DOHH2 (cell line): ENCODE results near the gene NETO2.

Experiments
- H3F3A ChIP-seq: fragments of 200-600 bp; sonication (generic), shearing (Covaris generic); 2 replicates; pipeline ENCODE4 v1.6.0; 2016; ENCODE audit warnings: antibody characterized with exemption, mild to moderate bottlenecking; ENCODE audit not compliant: control insufficient read depth, insufficient read depth
- H3K27ac ChIP-seq: fragments of 200-600 bp; sonication (generic); 2 replicates; pipeline ENCODE4 v1.5.1; 2014; ENCODE audit warnings: low read depth, mild to moderate bottlenecking, low read length, moderate library complexity
- H3K27me3 ChIP-seq: fragments of 200-600 bp; sonication (generic); 2 replicates; pipeline ENCODE4 v1.6.1; 2014; ENCODE audit warnings: mild to moderate bottlenecking, low read length, mixed read lengths; ENCODE audit not compliant: control insufficient read depth
- H3K36me3 ChIP-seq: fragments of 200-600 bp; sonication (generic); 2 replicates; pipeline ENCODE4 v1.6.1; 2014; ENCODE audit warnings: mild to moderate bottlenecking, low read length, moderate library complexity, mixed read lengths; ENCODE audit not compliant: control insufficient read depth
- H3K4me1 ChIP-seq: fragments of 200-600 bp; sonication (generic); 2 replicates; pipeline ENCODE4 v1.6.1; 2014; ENCODE audit warnings: mild to moderate bottlenecking, low read length, mixed read lengths; ENCODE audit not compliant: control insufficient read depth
- H3K4me2 ChIP-seq: fragments of 200-600 bp; sonication (generic); 2 replicates; pipeline ENCODE4 v1.6.0; 2014; ENCODE audit warnings: mild to moderate bottlenecking, low read length, moderate library complexity
- H3K4me3 ChIP-seq: fragments of 200-600 bp; sonication (generic); 2 replicates; pipeline ENCODE4 v1.5.1; 2014; ENCODE audit warnings: mild to moderate bottlenecking, low read length, mixed read lengths
- H3K79me2 ChIP-seq: fragments of 200-600 bp; sonication (generic); 2 replicates; pipeline ENCODE4 v1.6.1; 2014; ENCODE audit warnings: mild to moderate bottlenecking, low read length, mixed read lengths; ENCODE audit not compliant: control insufficient read depth
- H3K9me2 ChIP-seq: fragments of 200-600 bp; sonication (generic); replicated peaks from 2 replicates; pipeline ENCODE4 v1.6.1; 2014; ENCODE audit warnings: mild to moderate bottlenecking, low read length, mixed read lengths; ENCODE audit not compliant: control insufficient read depth
- H3K9me3 ChIP-seq: fragments of 200-600 bp; sonication (generic); 2 replicates; pipeline ENCODE4 v1.6.1; 2014; ENCODE audit warnings: antibody characterized with exemption, low read length, mixed read lengths; ENCODE audit not compliant: control insufficient read depth, insufficient read depth
- H4K20me1 ChIP-seq: fragments of 200-600 bp; sonication (generic); 2 replicates; pipeline ENCODE4 v1.6.0; 2014; ENCODE audit warnings: low read depth, mild to moderate bottlenecking, antibody characterized with exemption, low read length, moderate library complexity; ENCODE audit not compliant: control insufficient read depth, insufficient read depth
- CTCF ChIP-seq: fragments of 200-600 bp; sonication (generic); IDR thresholded peaks from one replicate; pipeline ENCODE4 v1.5.1; 2014; ENCODE audit warnings: antibody characterized with exemption, mild to moderate bottlenecking, low read depth, low read length; ENCODE audit not compliant: poor library complexity, severe bottlenecking
- EZH2phosphoT487 ChIP-seq: fragments of 200-600 bp; sonication (generic); IDR thresholded peaks from 2 replicates; pipeline ENCODE4 v1.6.1; 2017; ENCODE audit warnings: borderline replicate concordance, mild to moderate bottlenecking, antibody characterized with exemption, low read length, moderate library complexity, mixed read lengths

NETO2 gene

GRCh38 chr16:47072158-47072557 lies 71.6 kb downstream of the NETO2 start:
- TF ChIP-seq EZH2phosphoT487 = no peak
- Histone ChIP-seq H3K27ac (no peak overlapping the region), H3F3A (no peaks in the 10 kb centered on the region), H3K79me2 (no peaks in the 10 kb centered on the region), H3K4me3 (no peak overlapping the region), H3K36me3 (no peaks in the 10 kb centered on the region), H3K9me2 (no peaks in the 10 kb centered on the region), H4K20me1 (no peaks in the 10 kb centered on the region), H3K4me1 (no peaks in the 10 kb centered on the region), H3K4me2 (no peak overlapping the region), H3K9me3 (no peaks in the 10 kb centered on the region), H3K27me3 (no peaks in the 10 kb centered on the region)

- no peaks in the 10 kb centered on the region for H3K9me3 ChIP-seq
- H3K36me3 ChIP-seq = no peaks in the 10 kb centered on the region
- no peaks in the 10 kb centered on the region for H3K9me2 ChIP-seq
- H3K79me2 ChIP-seq = no peaks in the 10 kb centered on the region
- no peak for TF ChIP-seq EZH2phosphoT487
- TF ChIP-seq CTCF = no peak
- no peak overlapping the region for H3K4me2 ChIP-seq
- no peak overlapping the region for H3K27ac ChIP-seq
- H3K4me1 ChIP-seq = no peaks in the 10 kb centered on the region
- no peaks in the 10 kb centered on the region for H3K27me3 ChIP-seq
- H3F3A ChIP-seq = no peaks in the 10 kb centered on the region
- no peaks in the 10 kb centered on the region for H4K20me1 ChIP-seq
- H3K4me3 ChIP-seq = no peak overlapping the region
These were observed 73.7 kb downstream of the NETO2 start for GRCh38 chr16:47069841-47070584.

- Histone ChIP-seq H4K20me1 (no peaks in the 10 kb centered on the region), H3K27ac (no peak overlapping the region), H3K9me2 (no peaks in the 10 kb centered on the region), H3F3A (no peaks in the 10 kb centered on the region), H3K9me3 (no peaks in the 10 kb centered on the region), H3K4me1 (no peaks in the 10 kb centered on the region), H3K27me3 (no peaks in the 10 kb centered on the region), H3K4me3 (no peak overlapping the region), H3K4me2 (no peak overlapping the region), H3K36me3 (no peaks in the 10 kb centered on the region), H3K79me2 (no peaks in the 10 kb centered on the region)
- TF ChIP-seq EZH2phosphoT487 (no peak), CTCF (no peak)
These were observed 74.4 kb downstream of the NETO2 start for GRCh38 chr16:47069313-47069712.

GRCh38 chr16:47067203-47067602 lies 76.5 kb downstream of the NETO2 start:
- H3K27me3 ChIP-seq = no peaks in the 10 kb centered on the region
- no peaks in the 10 kb centered on the region for H3K79me2 ChIP-seq
- H3K4me2 ChIP-seq = no peak overlapping the region
- H3K4me3 ChIP-seq = no peak overlapping the region
- H3K9me2 ChIP-seq = no peaks in the 10 kb centered on the region
- H3K36me3 ChIP-seq = no peaks in the 10 kb centered on the region
- no peaks in the 10 kb centered on the region for H3F3A ChIP-seq
- H3K9me3 ChIP-seq = no peaks in the 10 kb centered on the region
- H3K27ac ChIP-seq = no peak overlapping the region
- no peaks in the 10 kb centered on the region for H3K4me1 ChIP-seq
- no peaks in the 10 kb centered on the region for H4K20me1 ChIP-seq
- TF ChIP-seq CTCF (no peak), EZH2phosphoT487 (no peak)
